ENCODE data around the gene TSHZ2.

DNA sequence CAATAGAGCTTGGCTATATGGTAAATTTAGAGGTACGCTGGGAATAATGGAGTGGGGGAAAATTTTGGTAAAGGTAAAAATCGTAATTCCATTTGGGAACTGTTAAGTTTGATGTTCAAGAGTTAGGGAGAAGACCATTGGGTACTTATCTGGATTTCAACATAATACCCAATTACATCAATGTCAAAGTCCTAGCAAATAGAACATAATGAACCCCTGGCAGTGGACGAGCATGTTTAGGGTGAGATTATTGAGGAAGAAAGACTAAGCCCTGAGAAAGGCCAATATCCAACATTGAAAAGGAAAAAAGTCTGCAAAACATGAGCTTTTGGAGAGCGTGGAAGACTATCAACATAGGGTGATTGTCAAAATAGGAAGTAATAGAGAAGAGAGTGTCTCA, 106.6 kb downstream of the TSHZ2 start:
- TF ChIP-seq GATA2 (IDR thresholded peaks at IDR 0.05; ENCODE audit: low read depth, low read length): no peak
- TF ChIP-seq GATA3 (IDR thresholded peaks at IDR 0.05; ENCODE audit: low read depth, low read length): no peak
